Natural killer cell (primary cell): ENCODE data around the gene FAM136A. TPM values are rescaled to one million over a fixed set of nuclear protein-coding genes. Genes with fewer than 3 reads are reported as not detected.
A peak's percentile ranks its signal among the peaks of the same experiment; 100 is the strongest.

Experiments used
- ATAC-seq, 3 donors: fragments of 150-1000 bp in 2 of 3; fragments of 200-7000 bp in 1 of 3; cut with Tn5 transposase; 1 replicate in 1 of 3; 2 replicates in 2 of 3; pipeline ENCODE4 v1.10.0; 2021; ENCODE audit warnings: mild to moderate bottlenecking in 2 of 3, moderate library complexity in 2 of 3
- DNase-seq, 2 donors: peaks; one replicate each; pipeline versions ENCODE4 v3.0.0 to v3.0.0-alpha.2; 2013 to 2021; ENCODE audit warnings: mixed read lengths in 1 of 2
- H3K27ac ChIP-seq: one replicate; pipeline ENCODE4 v1.5.1; 2013; ENCODE audit warnings: mild to moderate bottlenecking, low read length
- H3K27me3 ChIP-seq: one replicate; pipeline ENCODE4 v1.6.1; 2013; ENCODE audit warnings: low read length; ENCODE audit not compliant: control insufficient read depth, insufficient read depth
- H3K36me3 ChIP-seq: one replicate; pipeline ENCODE4 v1.6.1; 2013; ENCODE audit warnings: low read length; ENCODE audit not compliant: control insufficient read depth, insufficient read depth
- H3K4me1 ChIP-seq: one replicate; pipeline ENCODE4 v1.6.1; 2013; ENCODE audit warnings: low read length; ENCODE audit not compliant: control insufficient read depth, insufficient read depth
- H3K4me3 ChIP-seq: one replicate; pipeline ENCODE4 v1.5.1; 2013; ENCODE audit warnings: low read length
- H3K9me3 ChIP-seq: one replicate; pipeline ENCODE4 v1.6.1; 2013; ENCODE audit warnings: low read length; ENCODE audit not compliant: control insufficient read depth, insufficient read depth
- H3K27ac Mint-ChIP-seq, 2 donors: one replicate each; pipeline ENCODE4 v1.8.0; 2022; ENCODE audit warnings: mild to moderate bottlenecking in 2 of 2, mixed read lengths in 2 of 2, moderate library complexity in 1 of 2
- H3K27me3 Mint-ChIP-seq, 2 donors: one replicate each; pipeline ENCODE4 v1.8.0; 2022; ENCODE audit warnings: low read depth in 2 of 2, mixed read lengths in 2 of 2
- H3K36me3 Mint-ChIP-seq: one replicate; pipeline ENCODE4 v1.8.0; 2022; ENCODE audit warnings: mixed read lengths
- H3K4me1 Mint-ChIP-seq, 2 donors: one replicate each; pipeline ENCODE4 v1.8.0; 2022; ENCODE audit warnings: mixed read lengths in 2 of 2
- H3K4me3 Mint-ChIP-seq: one replicate; pipeline ENCODE4 v1.8.0; 2022; ENCODE audit warnings: mild to moderate bottlenecking, moderate library complexity, mixed read lengths
- H3K9me3 Mint-ChIP-seq, 2 donors: one replicate each; pipeline ENCODE4 v1.8.0; 2022; ENCODE audit warnings: mixed read lengths in 2 of 2
- CTCF ChIP-seq: fragments of 200-600 bp; IDR thresholded peaks from one replicate; pipeline ENCODE4 v1.8.0; 2022; ENCODE audit warnings: antibody characterized with exemption
- WGBS: methylation state at CpG from one replicate; pipeline ENCODE4 v1.1.7; 2013; ENCODE audit warnings: missing lambda C conversion rate; ENCODE audit not compliant: insufficient coverage; 5-methylcytosine and 5-hydroxymethylcytosine counted together
- intact Hi-C: fragments of 100-400 bp; cut with micrococcal nuclease; formaldehyde crosslinking; loops from one replicate; pipeline ENCODE4 v1.14.2; 2022
- total RNA-seq, 4 donors: library from RNA; stranded (reverse); fragments of 120-200 nt in 1 of 4; gene quantifications; one replicate each; pipeline versions ENCODE4 v1.2.3 to v1.2.4, GENCODE V29; 2013 to 2022

FAM136A gene
- total RNA-seq, 3 donors from 2014 or later (not counting 1 experiment from before 2014, with no cell fraction given), result 32.5 to 38.3 (median 36.6) TPM

- Mint-ChIP-seq H3K27ac (peak overlapping the region; percentile 18 to 39), H3K36me3 (peaks cover 30% of the 10 kb centered on the region), H3K4me1 (peaks cover 31 to 36% of the 10 kb centered on the region in 2 donors), H3K9me3 (no peaks in the 10 kb centered on the region), H3K27me3 (no peaks in the 10 kb centered on the region), H3K4me3 (no peak overlapping the region)
- WGBS, result 94% methylated on average over 4 of the region's 5 CpGs
- peaks cover 79% of the 10 kb centered on the region for H3K36me3 ChIP-seq
- no peak overlapping the region for H3K27ac ChIP-seq
- H3K4me3 ChIP-seq, result no peak overlapping the region
- TF ChIP-seq CTCF, result no peak
- H3K4me1 ChIP-seq, result no peaks in the 10 kb centered on the region
- ATAC-seq, result no peak
- intact Hi-C loops, result no loop called here
- DNase-seq, result no peak
- H3K27me3 ChIP-seq, result no peaks in the 10 kb centered on the region
- H3K9me3 ChIP-seq, result no peaks in the 10 kb centered on the region
Measured at GRCh38 chr2:70283500-70284191, 18.2 kb downstream of the FAM136A start.

GRCh38 chr2:70282439-70282838 is 19.4 kb downstream of the FAM136A start:
- peaks cover 36% of the 10 kb centered on the region for H3K36me3 Mint-ChIP-seq
- TF ChIP-seq CTCF, result no peak

DNA sequence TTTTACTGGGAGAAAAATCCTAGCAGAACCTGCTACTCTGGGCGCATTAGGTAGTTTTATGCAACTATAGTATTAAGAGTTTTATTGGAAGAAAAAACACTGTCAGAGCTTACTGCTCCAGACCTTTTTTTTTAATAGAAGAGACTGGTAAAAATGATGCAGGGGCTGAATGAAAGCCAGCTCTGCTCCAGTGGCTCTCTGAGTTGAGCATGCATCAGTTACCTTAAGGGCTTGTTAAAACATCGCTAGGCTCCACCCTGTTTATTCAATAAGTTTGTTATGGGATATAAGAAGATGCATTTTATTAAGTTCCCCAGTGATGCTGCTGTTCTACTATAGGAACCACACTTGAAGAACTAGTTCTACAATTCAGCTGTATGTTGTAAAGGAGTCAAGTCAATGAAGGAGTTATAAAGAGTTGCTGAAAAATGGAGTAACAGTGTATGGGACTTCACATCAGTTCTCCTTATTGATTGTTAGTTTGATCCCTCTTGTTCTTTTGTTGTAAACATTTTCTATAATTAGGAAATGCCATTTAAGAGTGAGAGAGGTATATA is 21.5 kb downstream of the FAM136A start:
- no peak for ATAC-seq
- intact Hi-C loops, result no loop called here
- Histone ChIP-seq H3K27ac (no peak overlapping the region), H3K4me3 (no peak overlapping the region), H3K36me3 (peaks cover 60% of the 10 kb centered on the region), H3K4me1 (no peaks in the 10 kb centered on the region), H3K27me3 (no peaks in the 10 kb centered on the region), H3K9me3 (no peaks in the 10 kb centered on the region)
- no peaks in the 10 kb centered on the region for H3K27me3 Mint-ChIP-seq
- no peak for TF ChIP-seq CTCF
- peak overlapping the region; percentile 53 for H3K27ac Mint-ChIP-seq
- H3K9me3 Mint-ChIP-seq, result no peaks in the 10 kb centered on the region
- WGBS, result 100% methylated on average over 2 of the region's 2 CpGs
- H3K4me3 Mint-ChIP-seq, result no peak overlapping the region
- no peak for DNase-seq
- peaks cover 25% of the 10 kb centered on the region in 2 donors for H3K4me1 Mint-ChIP-seq
- H3K36me3 Mint-ChIP-seq, result peaks cover 28% of the 10 kb centered on the region

More at GRCh38 chr2:70282439-70282838, 19.4 kb downstream of the FAM136A start:
- peaks cover 67% of the 10 kb centered on the region for H3K36me3 ChIP-seq
- Mint-ChIP-seq H3K27me3 (no peaks in the 10 kb centered on the region), H3K9me3 (no peaks in the 10 kb centered on the region), H3K4me3 (no peak overlapping the region), H3K27ac (peak overlapping the region; percentile 35 to 53), H3K4me1 (peaks cover 36 to 38% of the 10 kb centered on the region in 2 donors)
- H3K27me3 ChIP-seq, result no peaks in the 10 kb centered on the region
- DNase-seq, result no peak
- no peaks in the 10 kb centered on the region for H3K4me1 ChIP-seq
- H3K9me3 ChIP-seq, result no peaks in the 10 kb centered on the region
- no peak overlapping the region for H3K4me3 ChIP-seq
- intact Hi-C loops, result no loop called here
- no peak for ATAC-seq
- WGBS, result 96% methylated on average over 5 of the region's 5 CpGs
- H3K27ac ChIP-seq, result no peak overlapping the region
